GM12864 (cell line): ENCODE data around the gene LSM6.

Experiments
- DNase-seq: peaks from one replicate; pipeline ENCODE4 v3.0.0-alpha.2; 2011; ENCODE audit warnings: low read depth
- H3K4me3 ChIP-seq: 2 replicates; pipeline ENCODE4 v1.5.1; 2011; ENCODE audit warnings: mild to moderate bottlenecking, low read depth, low read length, control low read depth
- CTCF ChIP-seq: IDR thresholded peaks from 2 replicates; pipeline ENCODE4 v1.5.1; 2011; ENCODE audit warnings: low read depth, mild to moderate bottlenecking, moderate library complexity, low read length, control low read depth, inconsistent platforms; ENCODE audit errors: missing control alignments

LSM6 gene

GRCh38 chr4:146146918-146147317, 28.6 kb upstream of the LSM6 start:
- no peak for TF ChIP-seq CTCF
- no peak for DNase-seq
- H3K4me3 ChIP-seq = no peak overlapping the region

- no peak overlapping the region for H3K4me3 ChIP-seq
- TF ChIP-seq CTCF = no peak
- no peak for DNase-seq
Measured at GRCh38 chr4:146148021-146148420, 27.5 kb upstream of the LSM6 start.

GRCh38 chr4:146154057-146154456, 21.5 kb upstream of the LSM6 start:
- no peak for DNase-seq
- TF ChIP-seq CTCF = no peak
- no peak overlapping the region for H3K4me3 ChIP-seq

- no peak for TF ChIP-seq CTCF
- DNase-seq = no peak
- H3K4me3 ChIP-seq = no peak overlapping the region
Measured at GRCh38 chr4:146155152-146155724, 20.3 kb upstream of the LSM6 start.

- H3K4me3 ChIP-seq = no peak overlapping the region
- no peak for TF ChIP-seq CTCF
- no peak for DNase-seq
Measured at GRCh38 chr4:146158036-146158745, 17.3 kb upstream of the LSM6 start.

GRCh38 chr4:146159384-146160058, 16.0 kb upstream of the LSM6 start:
- H3K4me3 ChIP-seq = no peak overlapping the region
- no peak for DNase-seq
- TF ChIP-seq CTCF = no peak
